GM18907 (cell line): ENCODE measurements around the gene NTRK3.

Experiments
- ATAC-seq: cut with Tn5 transposase; IDR thresholded peaks from one replicate; pipeline ENCODE4 v1.9.1; 2021; ENCODE audit warnings: mild to moderate bottlenecking, moderate library complexity; ENCODE audit not compliant: unreplicated experiment

The NTRK3 gene

DNA sequence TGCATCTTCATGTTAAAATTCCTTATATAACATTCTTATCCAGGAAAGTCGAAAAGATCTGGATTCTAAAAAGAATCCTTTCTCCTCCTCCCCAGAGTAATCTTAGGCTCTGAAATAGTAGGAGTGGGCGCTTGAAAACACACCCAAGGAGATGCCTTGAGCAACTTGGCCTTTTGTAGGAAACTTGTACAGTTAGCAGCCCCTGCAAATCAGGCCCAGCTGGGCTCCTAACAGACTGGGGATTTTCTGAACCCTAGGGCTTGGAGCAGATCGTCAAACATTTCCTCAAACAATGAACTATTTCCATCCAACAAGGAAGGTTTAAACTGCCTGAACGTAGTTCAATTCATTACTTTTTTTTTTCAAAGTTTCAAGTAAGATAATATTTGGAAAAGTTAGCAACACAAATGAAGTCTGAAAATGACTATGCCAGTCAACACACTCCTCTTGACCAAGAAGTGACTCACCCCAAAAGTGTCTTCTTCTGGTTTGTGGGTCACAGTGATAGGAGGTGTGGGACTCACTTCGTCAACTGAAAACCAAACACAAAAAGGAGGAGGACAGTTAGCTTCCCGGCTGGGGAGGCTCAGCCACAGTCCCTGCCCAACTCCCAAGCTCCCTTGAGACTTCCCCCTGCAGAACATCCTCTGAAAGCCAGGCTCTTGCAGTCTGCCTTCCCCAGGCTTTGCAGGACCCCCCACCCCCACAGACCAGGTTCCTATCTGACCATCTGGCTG, 129.7 kb downstream of the NTRK3 start:
- no peak for ATAC-seq

DNA sequence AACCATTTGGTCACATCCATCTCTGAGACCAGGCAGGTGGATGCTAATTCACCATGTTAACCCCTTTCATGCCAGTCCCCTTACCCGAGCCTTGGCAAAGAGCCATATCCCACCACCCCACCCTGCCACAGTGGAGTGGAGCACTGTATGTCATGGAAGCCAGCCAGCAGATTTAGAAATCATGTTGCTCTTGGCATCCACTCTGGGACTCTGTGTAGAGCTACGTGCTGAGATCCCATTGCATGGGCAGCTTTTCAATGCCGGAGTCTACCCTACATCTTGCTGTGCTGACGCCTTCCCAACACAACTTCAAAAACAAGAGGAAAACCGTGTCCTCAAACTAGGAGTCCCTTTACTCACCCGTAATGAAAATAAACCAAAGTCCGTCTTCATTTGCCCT, 131.0 kb downstream of the NTRK3 start:
- ATAC-seq, result no peak

DNA sequence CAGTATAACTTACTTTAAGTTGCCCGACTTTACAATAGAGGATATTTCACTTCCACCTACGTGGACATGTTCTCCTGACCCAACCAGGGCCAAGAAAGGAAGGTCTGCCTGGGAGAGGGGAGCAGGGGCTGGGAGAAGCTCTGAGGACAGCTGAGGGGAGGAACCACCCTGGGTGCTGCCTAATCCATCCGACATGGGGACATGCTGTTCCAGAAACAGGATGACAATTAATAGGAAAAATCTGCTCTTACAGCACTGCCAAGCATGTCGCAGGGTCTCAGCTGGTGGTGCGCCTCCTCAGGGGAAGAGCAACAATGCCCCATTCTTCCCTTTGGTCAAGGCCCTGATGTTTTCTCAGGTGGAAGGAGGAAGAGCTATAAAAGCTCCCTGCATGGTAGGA, 132.3 kb downstream of the NTRK3 start:
- ATAC-seq, result no peak

DNA sequence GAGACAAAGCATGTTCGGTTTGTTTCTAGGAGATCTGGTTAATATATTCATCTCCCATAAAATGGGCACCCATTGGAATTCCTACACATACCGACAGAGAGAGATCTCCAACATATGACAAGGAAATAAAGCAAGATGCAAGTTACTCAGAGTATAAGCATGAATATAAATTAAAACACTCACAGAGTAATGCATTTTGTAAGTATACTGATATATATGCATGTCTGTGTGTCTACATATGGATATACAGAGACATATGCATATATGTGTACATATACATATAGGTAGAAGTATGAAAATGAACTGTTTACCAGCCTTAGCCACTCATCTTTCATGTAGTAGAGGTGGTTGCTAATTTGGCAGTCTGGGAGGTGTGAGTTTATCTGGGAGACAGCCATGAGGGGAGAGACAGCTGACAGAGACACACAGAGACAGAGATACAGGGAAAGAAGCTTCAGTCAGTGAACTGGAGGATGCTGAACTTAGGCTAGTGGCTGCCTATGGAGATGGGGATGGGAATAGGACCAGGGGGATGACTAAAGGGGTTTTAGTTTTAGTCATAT, 134.5 kb downstream of the NTRK3 start:
- ATAC-seq, result no peak

DNA sequence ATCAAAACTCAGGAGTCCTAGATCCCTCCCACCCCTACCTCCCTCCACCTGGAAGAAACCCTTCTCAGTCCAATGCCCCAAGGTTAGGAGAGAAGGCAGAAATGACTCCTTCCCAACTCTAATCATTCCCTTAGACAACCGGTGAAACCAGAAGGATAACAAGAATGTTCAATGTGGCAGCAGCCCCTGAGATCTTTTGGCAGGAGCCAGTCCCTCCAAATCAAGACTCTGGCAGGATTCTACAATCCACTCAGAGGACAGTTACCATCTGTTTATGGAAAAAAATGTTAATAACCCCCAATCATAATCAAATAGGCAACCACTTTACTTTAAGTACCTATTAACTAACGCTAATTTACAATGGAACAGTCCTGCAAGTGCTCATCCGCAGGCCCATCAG, 136.5 kb downstream of the NTRK3 start:
- no peak for ATAC-seq

DNA sequence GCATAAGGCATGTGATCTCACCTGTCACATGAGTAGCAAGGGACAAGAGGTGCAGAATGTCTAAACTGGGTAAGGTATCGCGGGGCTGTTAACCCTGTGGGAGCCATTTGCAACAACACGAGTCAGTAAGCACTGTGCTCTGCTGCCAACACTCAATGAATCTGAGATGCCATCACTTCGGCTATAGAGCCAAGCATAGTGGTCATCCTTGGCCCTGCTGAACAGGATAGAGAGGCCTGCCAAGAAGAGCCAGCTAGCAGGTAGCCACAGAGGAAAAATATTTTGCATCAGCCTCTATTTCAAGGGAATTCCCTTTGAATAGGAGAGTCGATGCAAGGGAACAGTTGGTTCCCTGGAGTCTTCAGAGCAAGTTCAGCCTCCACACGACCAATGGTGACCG, 137.8 kb downstream of the NTRK3 start:
- ATAC-seq, result no peak

DNA sequence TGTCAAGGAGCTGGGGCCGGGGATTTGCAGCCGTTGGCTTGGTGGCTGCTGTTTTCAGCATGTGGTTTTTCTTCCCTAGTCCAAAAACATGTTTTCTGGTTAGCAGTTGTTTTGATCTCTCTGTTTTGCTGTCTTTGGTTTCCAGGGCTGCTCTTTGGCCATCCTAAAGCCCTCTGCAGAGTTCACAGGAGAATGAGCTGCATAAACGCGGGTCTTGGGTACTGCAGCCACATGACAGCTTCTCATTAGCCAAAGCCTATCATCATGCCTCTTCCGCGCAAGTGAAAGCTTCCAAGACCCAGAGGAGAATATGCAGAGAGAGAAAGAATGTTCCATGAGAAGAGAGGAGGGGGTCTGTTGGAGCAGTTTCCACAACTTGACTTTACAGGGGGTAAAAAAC, 138.5 kb downstream of the NTRK3 start:
- no peak for ATAC-seq

DNA sequence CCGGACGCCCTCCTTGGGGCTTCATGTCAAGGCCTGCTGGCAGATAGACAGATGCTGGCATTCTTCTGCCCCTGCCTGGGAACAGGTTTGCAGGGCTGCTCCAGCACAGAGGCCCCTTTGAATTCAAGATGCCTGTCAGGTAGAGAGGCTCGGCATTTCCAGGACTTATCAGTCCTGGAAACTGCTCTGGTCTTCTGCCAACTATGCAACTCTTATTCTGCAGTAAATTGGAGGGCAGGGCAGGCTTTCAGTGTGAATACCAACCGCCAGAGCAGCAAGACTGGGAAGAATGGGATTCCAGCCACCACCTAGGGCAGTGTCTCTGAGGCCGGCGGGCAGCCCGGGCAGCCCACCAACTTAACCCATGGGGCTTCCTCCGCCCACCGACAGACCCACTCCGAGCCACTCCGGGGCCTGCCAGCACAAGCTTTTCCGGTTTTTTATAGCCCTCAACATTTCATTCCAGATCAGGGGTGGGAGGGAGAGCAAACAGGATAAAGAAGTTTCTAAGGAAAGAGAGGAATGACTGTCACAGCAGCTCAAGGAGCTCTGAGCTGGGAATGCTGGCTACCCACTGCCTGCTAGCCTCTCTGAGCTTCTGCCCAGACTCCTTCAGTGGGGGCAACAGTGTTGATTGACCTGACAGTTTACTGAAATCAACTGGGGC, 140.9 kb downstream of the NTRK3 start:
- no peak for ATAC-seq

DNA sequence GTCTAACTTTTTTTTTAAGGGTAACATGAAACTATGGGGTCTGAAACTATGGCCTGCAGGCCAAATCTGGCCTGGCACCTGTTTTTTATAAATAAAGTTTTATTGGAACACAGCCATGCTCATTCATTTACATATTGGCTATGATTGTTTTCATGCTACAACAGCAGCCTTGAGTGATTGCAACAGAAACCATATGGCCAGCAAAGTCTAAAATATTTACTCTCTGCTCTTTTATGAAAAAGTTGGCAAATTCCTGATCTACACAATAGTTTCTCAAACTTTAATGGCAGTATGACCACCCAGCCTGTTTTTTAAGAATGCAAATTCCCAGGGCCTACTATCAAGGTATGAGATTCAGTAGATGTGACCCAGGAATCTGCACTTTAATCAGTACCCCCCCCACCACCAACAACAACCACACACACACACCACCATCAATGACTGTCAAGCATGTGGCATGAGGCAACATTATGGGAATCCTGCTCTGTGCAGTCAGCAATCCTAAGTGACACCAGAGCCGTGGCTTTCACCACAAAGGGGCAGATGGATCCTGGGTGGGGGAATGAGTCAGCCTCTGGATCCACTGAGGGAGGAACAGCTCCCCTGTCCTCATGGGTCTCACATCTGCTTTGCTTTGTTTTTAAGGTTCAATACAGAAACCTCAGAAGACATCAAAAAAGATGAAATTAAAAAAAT, 142.8 kb downstream of the NTRK3 start:
- ATAC-seq, result no peak

DNA sequence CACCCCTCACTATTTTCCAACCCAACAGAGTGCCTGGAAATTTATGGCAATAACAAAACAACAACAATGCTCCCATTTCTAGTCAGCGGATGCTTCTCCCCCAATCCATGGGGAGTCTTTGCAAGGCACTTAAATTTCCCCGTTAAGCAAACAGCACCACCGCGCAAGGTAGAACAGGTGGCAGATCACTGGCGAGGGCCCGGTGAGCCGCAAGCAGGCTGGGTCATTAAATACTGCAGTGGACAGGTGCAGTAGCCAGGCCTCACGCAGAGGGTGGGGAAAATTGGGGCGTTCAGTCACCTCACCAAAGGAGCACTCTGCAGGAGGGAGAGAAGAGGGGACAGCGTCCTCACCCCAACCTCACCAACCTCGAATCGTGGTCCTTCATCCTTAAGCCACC, 147.5 kb downstream of the NTRK3 start:
- no peak for ATAC-seq

DNA sequence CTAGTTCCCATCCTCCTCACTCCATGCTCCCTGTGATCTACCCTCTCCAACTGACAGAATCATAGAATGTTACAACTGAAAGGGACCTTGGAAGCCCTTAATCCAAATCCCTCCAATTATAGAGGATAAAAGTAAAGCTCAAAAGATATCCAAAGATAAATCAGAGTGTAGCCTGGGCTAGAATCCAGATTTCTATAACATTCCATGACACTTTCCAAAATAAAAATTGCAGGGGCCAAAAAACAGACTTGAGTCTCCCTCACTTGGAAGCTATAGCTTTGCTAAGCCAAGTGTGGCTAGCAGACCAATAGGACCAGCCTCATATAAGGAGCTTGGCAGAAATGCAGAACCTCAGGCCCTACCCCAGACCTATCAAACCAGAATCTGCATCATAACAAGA, 148.1 kb downstream of the NTRK3 start:
- no peak for ATAC-seq

DNA sequence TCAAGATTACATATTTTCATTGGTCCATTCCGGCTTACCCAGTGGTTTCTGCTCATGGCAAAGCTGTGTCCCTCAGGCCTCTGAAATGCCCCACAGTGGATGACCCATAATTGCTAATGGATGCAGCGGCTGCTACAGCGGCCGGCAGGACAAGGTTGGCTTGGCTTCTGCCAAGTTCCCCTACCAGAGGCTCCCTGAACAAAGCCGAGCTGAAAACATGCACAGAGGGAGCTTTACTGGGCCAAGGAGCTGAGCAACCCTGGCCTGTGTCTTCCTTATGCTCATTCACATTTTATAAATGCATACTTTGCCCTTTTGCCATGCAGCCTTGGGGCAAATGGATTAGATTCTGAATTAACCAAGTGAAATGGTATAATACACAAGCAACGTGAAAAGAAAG, 150.5 kb downstream of the NTRK3 start:
- no peak for ATAC-seq

DNA sequence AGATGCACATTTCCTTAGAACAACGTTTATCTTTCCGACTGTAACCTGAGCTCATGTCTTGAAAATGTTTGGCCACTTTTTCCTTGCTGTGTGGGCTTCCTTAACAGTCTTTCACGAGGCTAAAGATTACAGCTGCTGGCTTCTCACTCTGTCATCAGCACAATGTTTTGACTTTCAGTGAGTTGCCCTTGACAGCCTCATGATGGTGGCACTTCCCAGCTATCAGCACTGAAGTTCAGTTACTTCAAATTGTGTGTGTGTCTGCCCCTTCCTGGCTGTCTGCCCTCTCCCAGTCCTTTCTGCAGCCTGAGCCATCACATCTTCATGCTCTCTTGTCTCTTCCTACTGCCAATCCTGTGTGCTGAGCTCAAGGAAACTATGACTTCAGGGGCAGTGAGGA, 152.2 kb downstream of the NTRK3 start:
- no peak for ATAC-seq

DNA sequence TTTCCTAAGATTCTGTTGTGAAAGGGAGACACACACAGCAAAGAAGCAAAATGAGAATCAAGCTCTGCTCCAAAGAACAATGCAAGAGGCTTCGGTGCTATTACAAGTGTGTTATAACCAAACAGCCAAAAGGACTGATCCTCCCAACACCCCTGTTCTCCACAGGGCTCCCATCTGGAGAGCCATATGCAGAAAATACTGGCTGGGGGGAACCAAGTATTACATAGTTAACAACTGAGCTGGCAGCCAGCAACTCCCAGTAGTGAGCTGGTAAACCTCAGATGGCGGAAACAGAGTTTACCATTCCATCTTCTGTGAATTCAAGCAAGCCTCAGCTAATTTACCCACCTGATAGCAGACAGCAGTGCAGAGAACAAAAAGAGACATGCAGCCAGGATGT, 156.4 kb downstream of the NTRK3 start:
- ATAC-seq, result no peak

DNA sequence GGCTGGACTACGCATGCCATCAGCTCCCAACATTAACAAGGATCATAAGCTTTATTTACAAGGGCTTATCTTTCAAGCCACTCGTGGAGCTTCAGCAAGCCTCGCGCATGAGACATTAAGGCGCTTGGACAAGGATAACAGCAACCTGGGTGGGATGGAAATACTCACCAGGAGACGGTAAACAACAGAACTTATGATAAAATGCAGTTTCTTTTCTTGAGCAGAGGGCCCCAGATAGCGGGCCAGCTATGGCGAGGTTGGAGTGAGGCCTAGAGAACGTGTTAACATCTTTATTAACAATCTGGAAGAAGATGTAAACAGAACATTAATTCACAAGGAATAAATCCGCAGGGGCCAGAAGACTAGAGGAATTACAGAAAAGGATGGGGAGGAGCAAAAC, 158.2 kb downstream of the NTRK3 start:
- no peak for ATAC-seq

DNA sequence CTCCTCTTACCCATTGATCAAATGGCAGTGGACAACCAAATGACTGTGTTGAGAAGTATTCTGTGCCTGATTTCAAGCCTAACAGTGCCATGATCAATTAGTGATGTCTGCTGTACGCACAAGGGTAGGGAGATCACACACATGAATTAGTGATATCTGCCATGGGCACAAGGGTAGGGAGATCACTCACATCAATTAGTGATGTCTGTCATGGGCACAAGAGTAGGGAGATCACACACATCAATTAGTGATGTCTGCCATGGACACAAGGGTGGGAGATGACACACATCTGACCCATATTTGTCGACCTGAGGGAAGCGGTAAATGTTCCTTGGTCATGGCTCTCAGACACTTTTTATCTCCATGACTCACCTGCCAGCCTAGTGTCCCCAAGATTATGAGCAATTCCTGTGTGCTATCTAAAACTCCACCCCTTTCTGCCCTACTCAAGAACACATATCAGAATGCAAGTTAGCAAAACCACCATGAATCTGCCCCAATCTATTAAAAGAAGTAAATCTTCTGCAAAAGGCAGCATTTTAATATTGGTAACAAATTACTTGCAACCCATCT, 165.0 kb downstream of the NTRK3 start:
- ATAC-seq, result no peak

DNA sequence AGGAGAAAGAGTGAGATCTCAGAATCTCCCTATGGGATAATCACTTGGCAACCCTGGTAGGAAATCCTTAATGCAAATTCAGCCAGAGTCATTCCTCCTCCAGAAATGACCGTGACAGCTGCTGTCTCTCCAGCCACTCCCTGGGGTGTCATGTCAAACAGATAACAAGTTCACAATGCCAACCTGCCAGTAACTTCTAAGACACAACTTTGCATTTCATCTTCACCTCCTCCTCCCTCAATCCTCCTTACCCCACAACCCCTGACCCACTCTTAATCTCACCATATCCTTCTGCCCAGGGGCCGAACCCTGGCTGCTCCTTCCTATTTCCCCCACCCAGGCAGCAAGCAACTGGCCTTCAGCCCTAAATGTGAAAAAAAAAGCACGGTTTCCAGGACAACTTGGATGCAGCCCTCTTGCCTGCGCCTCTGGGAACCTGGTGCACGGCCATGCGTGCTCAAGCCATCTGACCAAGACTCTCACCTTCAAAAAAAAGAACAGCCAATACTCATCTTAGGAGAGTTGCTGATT, 166.0 kb downstream of the NTRK3 start:
- no peak for ATAC-seq

DNA sequence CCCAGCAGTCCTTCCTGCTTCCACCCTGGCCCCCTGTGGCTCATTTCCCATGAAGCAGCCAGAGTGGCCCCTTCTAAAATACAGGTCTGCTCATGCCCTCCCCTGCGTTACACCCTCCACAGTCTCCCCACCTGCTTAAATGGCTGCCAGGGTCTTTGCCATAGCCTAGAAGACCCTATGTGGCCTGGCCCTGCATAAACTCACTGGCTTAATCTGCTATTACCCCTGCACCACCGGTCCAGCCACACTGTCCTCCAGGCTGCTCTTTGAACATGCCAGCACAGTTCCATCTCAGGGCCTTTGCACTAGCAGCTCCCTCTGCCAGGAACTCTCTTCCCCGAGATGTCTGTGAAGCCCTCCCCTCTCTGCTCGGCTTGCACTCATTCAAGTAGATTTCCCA, 166.8 kb downstream of the NTRK3 start:
- ATAC-seq, result no peak

DNA sequence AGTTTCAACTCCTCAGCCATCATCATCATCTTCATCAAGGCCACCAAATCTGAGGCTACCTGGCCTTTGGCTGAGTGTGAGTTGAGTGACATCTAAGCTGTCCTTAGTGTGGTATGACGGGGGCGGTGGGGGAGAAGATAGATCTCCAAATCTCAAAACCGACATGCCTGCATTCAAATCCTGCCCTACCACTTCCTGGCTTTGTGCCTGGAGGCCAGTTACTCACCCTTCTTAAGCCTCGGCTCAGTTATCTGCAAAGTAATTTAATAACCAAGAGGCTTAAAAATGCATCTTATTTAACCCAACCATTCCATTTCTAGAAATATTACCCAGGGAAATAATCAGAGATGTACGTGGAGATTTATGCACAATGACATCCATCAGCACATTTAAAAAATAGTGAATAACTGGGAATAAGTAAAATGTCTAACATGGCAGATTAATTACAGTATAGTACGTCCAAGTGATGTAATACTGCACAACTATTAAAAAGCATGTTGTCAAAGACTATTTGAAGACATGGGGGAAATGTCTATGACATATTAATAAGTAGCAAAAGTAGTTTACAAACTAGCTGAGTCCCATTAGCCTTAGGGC, 167.4 kb downstream of the NTRK3 start:
- ATAC-seq, result no peak

DNA sequence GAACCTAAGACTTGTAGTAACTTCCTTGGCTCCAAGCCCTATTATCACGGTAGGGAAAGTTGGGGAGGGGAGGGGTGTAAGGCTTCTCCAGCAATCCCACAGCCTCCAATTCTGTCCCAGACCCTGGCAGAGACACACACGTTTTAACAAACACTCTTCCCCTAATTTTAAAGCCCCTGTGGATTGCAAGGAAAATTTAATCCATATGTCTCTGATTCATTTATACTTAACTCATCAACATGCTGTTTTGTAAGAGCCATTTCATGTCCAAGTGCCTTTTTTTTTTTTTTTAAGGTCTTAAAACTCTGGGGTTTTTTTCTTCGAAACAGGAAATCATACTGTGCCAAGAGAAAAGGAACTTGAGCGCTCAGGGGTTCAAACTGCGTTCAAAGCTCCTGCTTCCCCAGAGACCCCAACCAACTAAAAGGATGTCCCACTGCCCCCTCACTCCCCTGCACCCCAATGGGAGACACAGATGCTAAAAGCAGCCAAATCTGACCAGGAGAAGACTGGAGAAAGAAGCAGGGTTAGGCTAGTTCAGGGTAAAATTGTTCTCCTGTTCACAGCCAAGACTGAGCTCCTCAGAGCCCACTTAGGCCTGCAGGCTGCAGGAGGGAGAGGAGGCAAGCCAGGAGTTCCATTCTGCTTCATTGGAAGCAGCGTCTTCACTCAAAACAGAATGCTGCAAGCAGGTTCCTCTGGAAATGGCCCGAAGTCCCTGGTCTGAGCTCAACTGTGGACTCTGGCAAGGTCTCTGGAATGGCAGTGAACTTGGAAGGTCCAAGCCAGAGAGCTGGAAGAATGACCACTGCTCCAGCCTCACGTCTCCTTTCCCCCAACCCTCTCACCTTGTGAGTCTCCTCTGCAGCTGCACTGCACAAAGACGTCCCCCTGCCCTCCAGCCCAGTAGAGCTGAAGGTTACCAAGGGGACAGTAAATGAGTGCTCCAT, 172.5 kb downstream of the NTRK3 start:
- ATAC-seq, result no peak
